SK-N-SH treated with all-trans-retinoic acid at 6 μM for 48 hours (cell line): ENCODE data around the gene NYAP1.

Source experiments
- ATAC-seq: fragments of 200-7000 bp; cut with Tn5 transposase; 3 replicates; pipeline ENCODE4 v1.9.1; 2020; ENCODE audit warnings: mild to moderate bottlenecking, moderate library complexity
- ARNTL ChIP-seq: fragments of 450-650 bp; formaldehyde crosslinking; IDR thresholded peaks from 2 replicates; pipeline ENCODE4 v1.5.0; 2020; ENCODE audit warnings: low read depth, mild to moderate bottlenecking, moderate library complexity, borderline replicate concordance
- BACH2 ChIP-seq: fragments of 250-450 bp; sonication (Bioruptor Pico); IDR thresholded peaks from 2 replicates; pipeline ENCODE4 v1.9.0; 2021; ENCODE audit warnings: mild to moderate bottlenecking, borderline replicate concordance
- CREB5 ChIP-seq: fragments of 250-450 bp; sonication (Bioruptor Pico); IDR thresholded peaks from 2 replicates; pipeline ENCODE4 v1.5.1; 2020; ENCODE audit warnings: low read depth, mild to moderate bottlenecking, moderate library complexity
- CSRNP3 ChIP-seq: fragments of 250-450 bp; sonication (Bioruptor Pico); IDR thresholded peaks from 2 replicates; pipeline ENCODE4 v1.5.1; 2021; ENCODE audit warnings: mild to moderate bottlenecking, moderate library complexity
- ESRRG ChIP-seq: fragments of 250-450 bp; sonication (Bioruptor Pico); IDR thresholded peaks from 2 replicates; pipeline ENCODE4 v1.6.1; 2021; ENCODE audit warnings: mild to moderate bottlenecking
- GLIS3 ChIP-seq: fragments of 250-450 bp; sonication (Bioruptor Pico); IDR thresholded peaks from 2 replicates; pipeline ENCODE4 v1.5.0; 2020; ENCODE audit warnings: mild to moderate bottlenecking, moderate library complexity
- ISL1 ChIP-seq: fragments of 250-450 bp; sonication (Bioruptor Pico); IDR thresholded peaks from 2 replicates; pipeline ENCODE4 v2.1.2; 2022; ENCODE audit warnings: mild to moderate bottlenecking, moderate library complexity
- OSR1 ChIP-seq: fragments of 250-450 bp; sonication (Bioruptor Pico); IDR thresholded peaks from 2 replicates; pipeline ENCODE4 v1.8.0; 2022; ENCODE audit warnings: moderate library complexity, mild to moderate bottlenecking, inconsistent platforms
- PATZ1 ChIP-seq: fragments of 250-450 bp; sonication (Bioruptor Pico); IDR thresholded peaks from 2 replicates; pipeline ENCODE4 v1.8.0; 2020; ENCODE audit warnings: mild to moderate bottlenecking, moderate library complexity, borderline replicate concordance
- POU6F1 ChIP-seq: fragments of 250-450 bp; sonication (Bioruptor Pico); IDR thresholded peaks from 2 replicates; pipeline ENCODE4 v1.8.0; 2021; ENCODE audit warnings: low read depth, mild to moderate bottlenecking, moderate library complexity, borderline replicate concordance
- PPARA ChIP-seq: fragments of 250-450 bp; sonication (Bioruptor Pico); IDR thresholded peaks from 2 replicates; pipeline ENCODE4 v1.5.0; 2020; ENCODE audit warnings: mild to moderate bottlenecking, borderline replicate concordance
- RARB ChIP-seq: fragments of 250-450 bp; sonication (Bioruptor Pico); IDR thresholded peaks from 2 replicates; pipeline ENCODE4 v1.8.0; 2021; ENCODE audit warnings: mild to moderate bottlenecking, moderate library complexity
- SNAI2 ChIP-seq: fragments of 250-450 bp; sonication (Bioruptor Pico); IDR thresholded peaks from 2 replicates; pipeline ENCODE4 v1.5.0; 2020; ENCODE audit warnings: mild to moderate bottlenecking, moderate library complexity
- TCF4 ChIP-seq: fragments of 250-450 bp; sonication (Bioruptor Pico); IDR thresholded peaks from 2 replicates; pipeline ENCODE4 v1.8.0; 2021; ENCODE audit warnings: mild to moderate bottlenecking, moderate library complexity, borderline replicate concordance
- TOX ChIP-seq: fragments of 250-450 bp; sonication (Bioruptor Pico); IDR thresholded peaks from 2 replicates; pipeline ENCODE4 v1.8.0; 2021; ENCODE audit warnings: mild to moderate bottlenecking, moderate library complexity, borderline replicate concordance
- ZC3H10 ChIP-seq: fragments of 250-450 bp; sonication (Bioruptor Pico); IDR thresholded peaks from 2 replicates; pipeline ENCODE4 v1.5.1; 2021; ENCODE audit warnings: mild to moderate bottlenecking, moderate library complexity
- ZFP3 ChIP-seq: fragments of 250-450 bp; sonication (Bioruptor Pico); IDR thresholded peaks from 2 replicates; pipeline ENCODE4 v1.5.0; 2020; ENCODE audit warnings: mild to moderate bottlenecking, moderate library complexity
- ZFP30 ChIP-seq: fragments of 450-650 bp; formaldehyde crosslinking; IDR thresholded peaks from 2 replicates; pipeline ENCODE4 v1.5.0; 2022; ENCODE audit warnings: mild to moderate bottlenecking, moderate library complexity
- ZNF565 ChIP-seq: fragments of 450-650 bp; formaldehyde crosslinking; conservative IDR thresholded peaks from 2 replicates; pipeline ENCODE4 v1.5.0; 2020; ENCODE audit warnings: low read depth, mild to moderate bottlenecking, moderate library complexity
- ZNF70 ChIP-seq: fragments of 450-650 bp; formaldehyde crosslinking; IDR thresholded peaks from 2 replicates; pipeline ENCODE4 v1.5.0; 2020; ENCODE audit warnings: mild to moderate bottlenecking, moderate library complexity
- ZNF8 ChIP-seq: fragments of 450-650 bp; formaldehyde crosslinking; IDR thresholded peaks from 2 replicates; pipeline ENCODE4 v1.5.0; 2020; ENCODE audit warnings: mild to moderate bottlenecking, moderate library complexity

NYAP1 gene

GRCh38 chr7:100489121-100489520 is 5.4 kb downstream of the NYAP1 start:
- no peak for ATAC-seq
- TF ChIP-seq ZNF8 (CRISPR knock-in tag), result no peak
- TF ChIP-seq CSRNP3, result no peak
- TF ChIP-seq BACH2, result no peak
- TF ChIP-seq, all 23 proteins: peak for 0

GRCh38 chr7:100489824-100490223 is 6.1 kb downstream of the NYAP1 start:
- peak; percentile 86 for ATAC-seq
- TF ChIP-seq OSR1 (CRISPR knock-in tag) (no peak), POU6F1 (CRISPR knock-in tag) (no peak), ESRRG (no peak), RARB (CRISPR knock-in tag) (no peak), TCF4 (no peak), SNAI2 (CRISPR knock-in tag) (no peak), TOX (CRISPR knock-in tag) (no peak), ZNF8 (CRISPR knock-in tag) (no peak), ZNF70 (CRISPR knock-in tag) (no peak), ARNTL (CRISPR knock-in tag) (no peak), ZNF565 (no peak), PATZ1 (CRISPR knock-in tag) (no peak)

- TF ChIP-seq GLIS3 (CRISPR knock-in tag) (no peak), ZFP30 (CRISPR knock-in tag) (no peak), ISL1 (CRISPR knock-in tag) (no peak), OSR1 (CRISPR knock-in tag) (no peak), BACH2 (no peak), CREB5 (no peak), ZNF565 (no peak), TOX (CRISPR knock-in tag) (no peak), ARNTL (CRISPR knock-in tag) (no peak)
- no peak for ATAC-seq
Observed at GRCh38 chr7:100490483-100491191, 6.9 kb downstream of the NYAP1 start.

GRCh38 chr7:100491192-100491578 is 7.5 kb downstream of the NYAP1 start:
- no peak for TF ChIP-seq ISL1 (CRISPR knock-in tag)
- no peak for TF ChIP-seq ZFP3 (CRISPR knock-in tag)
- no peak for ATAC-seq

- no peak for ATAC-seq
- no peak for TF ChIP-seq ZNF565
- TF ChIP-seq PPARA (CRISPR knock-in tag), result no peak
- no peak for TF ChIP-seq SNAI2 (CRISPR knock-in tag)
- no peak for TF ChIP-seq CSRNP3
- no peak for TF ChIP-seq RARB (CRISPR knock-in tag)
- TF ChIP-seq ZC3H10, result no peak
- TF ChIP-seq ISL1 (CRISPR knock-in tag), result no peak
- no peak for TF ChIP-seq ESRRG
- TF ChIP-seq ZNF8 (CRISPR knock-in tag), result no peak
- no peak for TF ChIP-seq TOX (CRISPR knock-in tag)
- TF ChIP-seq BACH2, result no peak
- no peak for TF ChIP-seq ZFP3 (CRISPR knock-in tag)
Observed at GRCh38 chr7:100492738-100493475, 9.2 kb downstream of the NYAP1 start.
